HEK293 (cell line): Measurements from ENCODE around the gene SHMT2.

ENCODE experiments used
- CTCF ChIA-PET: fragments of 350-600 bp; formaldehyde crosslinking; extraction: SDS; loops from one replicate; lab custom pipeline; 2021; ENCODE audit warnings: antibody characterized with exemption; lab: Yijun Ruan, JAX
- POLR2A ChIA-PET: fragments of 300-600 bp; formaldehyde crosslinking; extraction: SDS; loops from one replicate; lab custom pipeline; 2020; ENCODE audit warnings: antibody characterized with exemption, inconsistent platforms; lab: Yijun Ruan, JAX
- H3K27ac ChIP-seq: fragments of 200-500 bp; sonication (Bioruptor generic); 2 replicates; pipeline ENCODE4 v1.5.1; 2014; ENCODE audit warnings: low read depth, low read length, control low read depth, inconsistent platforms; ENCODE audit errors: extremely low read depth
- H3K36me3 ChIP-seq, 2 experiments: fragments of 200-500 bp in 1 of 2; sonication (Bioruptor generic) in 1 of 2; 1 replicate in 1 of 2; 2 replicates in 1 of 2; pipeline ENCODE4 v1.5.1; 2014 to 2017; ENCODE audit warnings: inconsistent platforms in 2 of 2, low read length in 2 of 2; ENCODE audit not compliant: control insufficient read depth in 2 of 2, insufficient read depth in 1 of 2
- H3K4me1 ChIP-seq: fragments of 200-500 bp; sonication (Bioruptor generic); 2 replicates; pipeline ENCODE4 v1.5.1; 2014; ENCODE audit warnings: mild to moderate bottlenecking, low read length, inconsistent platforms; ENCODE audit not compliant: control insufficient read depth, insufficient read depth
- H3K4me3 ChIP-seq: 2 replicates; pipeline ENCODE4 v1.5.1; 2011; ENCODE audit warnings: low read depth, mild to moderate bottlenecking, control low read depth, low read length, moderate library complexity
- H3K9me3 ChIP-seq: fragments of 200-500 bp; sonication (Bioruptor generic); 2 replicates; pipeline ENCODE4 v1.5.1; 2014; ENCODE audit warnings: low read depth, low read length, inconsistent platforms; ENCODE audit not compliant: control insufficient read depth, insufficient read depth
- ATF2 ChIP-seq: fragments of 450-650 bp; formaldehyde crosslinking; IDR thresholded peaks from 2 replicates; pipeline ENCODE4 v1.5.1; 2016; ENCODE audit warnings: missing biosample characterization, missing genetic modification characterization, low read depth
- EGR2 ChIP-seq: fragments of 450-650 bp; formaldehyde crosslinking; IDR thresholded peaks from 2 replicates; pipeline ENCODE4 v1.5.1; 2016; ENCODE audit warnings: low read depth, missing biosample characterization, missing genetic modification characterization
- SCRT2 ChIP-seq: fragments of 450-650 bp; formaldehyde crosslinking; IDR thresholded peaks from 2 replicates; pipeline ENCODE4 v1.5.1; 2016; ENCODE audit warnings: missing biosample characterization, missing genetic modification characterization
- ZFHX2 ChIP-seq: fragments of 450-650 bp; formaldehyde crosslinking; conservative IDR thresholded peaks from 2 replicates; pipeline ENCODE4 v1.5.1; 2016; ENCODE audit warnings: missing biosample characterization, missing genetic modification characterization
- ZNF202 ChIP-seq: fragments of 450-650 bp; formaldehyde crosslinking; IDR thresholded peaks from 2 replicates; pipeline ENCODE4 v1.5.1; 2016; ENCODE audit warnings: missing biosample characterization, missing genetic modification characterization, borderline replicate concordance
- ZNF624 ChIP-seq: fragments of 450-650 bp; formaldehyde crosslinking; IDR thresholded peaks from 2 replicates; pipeline ENCODE4 v1.5.1; 2017; ENCODE audit warnings: missing biosample characterization, missing genetic modification characterization
- ZNF654 ChIP-seq: fragments of 450-650 bp; formaldehyde crosslinking; IDR thresholded peaks from 2 replicates; pipeline ENCODE4 v1.5.1; 2016; ENCODE audit warnings: low read depth, missing biosample characterization, missing genetic modification characterization
- ZNF791 ChIP-seq: fragments of 450-650 bp; formaldehyde crosslinking; IDR thresholded peaks from 2 replicates; pipeline ENCODE4 v1.5.1; 2016; ENCODE audit warnings: missing biosample characterization, missing genetic modification characterization
- ZSCAN18 ChIP-seq: fragments of 450-650 bp; formaldehyde crosslinking; IDR thresholded peaks from 2 replicates; pipeline ENCODE4 v1.5.1; 2016; ENCODE audit warnings: missing biosample characterization, missing genetic modification characterization
- ZXDB ChIP-seq: fragments of 450-650 bp; formaldehyde crosslinking; IDR thresholded peaks from 2 replicates; pipeline ENCODE4 v1.5.1; 2016; ENCODE audit warnings: missing biosample characterization, missing genetic modification characterization
- TF ChIP-seq, protein P1 (sequence below): fragments of 450-650 bp; formaldehyde crosslinking; IDR thresholded peaks from 2 replicates; pipeline ENCODE4 v1.5.1; 2017; ENCODE audit warnings: missing biosample characterization, mild to moderate bottlenecking, missing genetic modification characterization, moderate library complexity

SHMT2 gene

DNA sequence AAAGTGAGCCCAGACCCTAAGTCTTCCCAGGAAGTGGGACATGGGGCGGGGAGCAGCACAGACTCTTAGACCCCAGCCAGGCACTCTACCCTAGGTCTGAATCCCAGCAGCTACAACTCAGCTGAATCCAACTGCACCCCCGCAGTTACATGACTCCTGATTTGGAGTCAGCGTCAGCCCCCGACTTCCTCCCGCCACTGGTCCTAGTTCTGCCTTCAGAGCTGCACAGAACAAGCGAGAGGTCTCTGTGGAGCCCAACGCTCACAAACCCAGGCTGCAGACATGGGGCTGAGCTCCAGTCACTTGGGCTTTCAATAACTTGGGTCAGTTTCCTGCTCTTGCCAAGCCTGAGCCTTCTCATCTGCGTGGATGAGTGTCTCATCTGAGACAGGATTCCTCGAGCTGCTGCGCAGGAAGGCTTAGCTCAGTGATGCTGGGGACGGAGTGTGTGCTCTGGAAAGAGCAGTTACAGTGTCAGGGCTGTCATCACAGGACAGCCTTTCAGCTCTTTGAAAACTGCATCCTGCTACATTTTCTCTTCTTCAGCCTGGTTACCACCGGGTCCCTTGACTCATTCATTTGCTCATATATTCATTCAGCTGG is 43.5 kb upstream of the SHMT2 start:
- POLR2A ChIA-PET, result interaction anchor here (0.7 kb wide), 1 partner anchor 120 kb away, joined by 3 read pairs; no protein-coding TSS in a partner anchor
- no peaks in the 10 kb centered on the region for H3K4me1 ChIP-seq

DNA sequence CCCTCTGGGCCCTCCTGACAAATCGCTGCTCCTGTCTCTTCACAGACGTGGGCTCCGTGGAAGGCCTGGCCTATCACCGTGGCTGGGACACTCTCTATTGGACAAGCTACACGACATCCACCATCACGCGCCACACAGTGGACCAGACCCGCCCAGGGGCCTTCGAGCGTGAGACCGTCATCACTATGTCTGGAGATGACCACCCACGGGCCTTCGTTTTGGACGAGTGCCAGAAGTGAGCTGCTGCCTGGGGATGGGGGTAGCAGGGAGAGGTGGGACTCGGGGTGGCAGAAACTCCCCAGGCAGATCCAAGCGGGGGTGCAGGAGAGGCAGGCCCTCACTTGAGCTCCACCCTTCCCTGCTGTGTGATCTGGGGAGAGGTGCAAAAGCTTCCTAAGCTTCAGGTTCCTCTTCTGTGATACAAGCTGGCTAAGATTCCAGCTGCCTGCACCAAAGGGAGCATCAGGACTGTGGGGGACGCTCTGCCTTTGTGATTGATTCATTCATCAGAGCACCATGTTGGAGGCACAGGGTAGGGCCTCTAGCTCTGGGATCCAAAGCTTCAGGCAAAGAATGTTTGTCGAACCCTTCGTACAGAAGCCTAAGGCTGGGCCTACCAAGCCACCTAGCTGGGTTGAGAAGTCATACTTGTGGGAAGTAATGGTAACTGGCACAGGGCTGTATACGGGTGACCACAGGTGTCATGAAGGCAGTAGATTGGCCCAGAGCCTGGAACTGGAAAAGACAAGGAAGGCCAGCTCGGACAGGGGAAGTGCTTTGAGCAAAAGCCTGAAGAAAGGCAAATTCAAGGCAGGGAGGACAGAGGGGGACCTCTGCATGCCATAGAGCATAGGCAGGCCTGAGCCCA is 42.1 kb upstream of the SHMT2 start:
- POLR2A ChIA-PET, result no interaction called here
- CTCF ChIA-PET, result interaction anchor here (0.5 to 10.4 kb wide), 8 partner anchors 9 to 185 kb away, joined by 3 to 141 read pairs (median 4); partner anchors contain the start of genes LRP1 and STAT6

More for the DNA sequence above, 43.5 kb upstream of the SHMT2 start:
- H3K27ac ChIP-seq, result no peak overlapping the region
- no peak for TF ChIP-seq ZNF624 (tag by site-specific recombination)
- TF ChIP-seq ZSCAN18, result no peak
- TF ChIP-seq, protein P1, sequence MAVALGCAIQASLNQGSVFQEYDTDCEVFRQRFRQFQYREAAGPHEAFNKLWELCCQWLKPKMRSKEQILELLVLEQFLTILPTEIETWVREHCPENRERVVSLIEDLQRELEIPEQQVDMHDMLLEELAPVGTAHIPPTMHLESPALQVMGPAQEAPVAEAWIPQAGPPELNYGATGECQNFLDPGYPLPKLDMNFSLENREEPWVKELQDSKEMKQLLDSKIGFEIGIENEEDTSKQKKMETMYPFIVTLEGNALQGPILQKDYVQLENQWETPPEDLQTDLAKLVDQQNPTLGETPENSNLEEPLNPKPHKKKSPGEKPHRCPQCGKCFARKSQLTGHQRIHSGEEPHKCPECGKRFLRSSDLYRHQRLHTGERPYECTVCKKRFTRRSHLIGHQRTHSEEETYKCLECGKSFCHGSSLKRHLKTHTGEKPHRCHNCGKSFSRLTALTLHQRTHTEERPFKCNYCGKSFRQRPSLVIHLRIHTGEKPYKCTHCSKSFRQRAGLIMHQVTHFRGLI (tag by site-specific recombination), result peak; percentile 51; the same call in 1 of the 2 replicates
- no peak for TF ChIP-seq ATF2 (tag by site-specific recombination)
- no peaks in the 10 kb centered on the region for H3K9me3 ChIP-seq
- no peak overlapping the region for H3K4me3 ChIP-seq
- CTCF ChIA-PET, result interaction anchor here (0.6 to 10.4 kb wide), 10 partner anchors 14 to 1192 kb away, joined by 3 to 141 read pairs (median 4); partner anchors contain the start of genes LRP1 and STAT6
- H3K36me3 ChIP-seq, result peaks cover 0 to 85% of the 10 kb centered on the region in 2 experiments; a peak in 1 of 3 replicates

GRCh38 chr12:57188090-57188425 is 41.5 kb upstream of the SHMT2 start:
- Histone ChIP-seq H3K4me1 (no peaks in the 10 kb centered on the region), H3K4me3 (no peak overlapping the region), H3K27ac (no peak overlapping the region), H3K9me3 (no peaks in the 10 kb centered on the region), H3K36me3 (peaks cover 9 to 100% of the 10 kb centered on the region in 2 experiments; a peak in 2 of 3 replicates)
- POLR2A ChIA-PET, result no interaction called here
- TF ChIP-seq EGR2 (peak; percentile 42), ZNF791 (tag by site-specific recombination) (no peak), ZFHX2 (tag by site-specific recombination) (peak; percentile 48), ZNF202 (tag by site-specific recombination) (no peak)
- TF ChIP-seq, all 188 proteins: peak for 2
- CTCF ChIA-PET, result interaction anchor here (0.6 to 10.4 kb wide), 7 partner anchors 9 to 186 kb away, joined by 3 to 141 read pairs (median 5); partner anchors contain the start of gene LRP1

More for the DNA sequence above, 42.1 kb upstream of the SHMT2 start:
- no peaks in the 10 kb centered on the region for H3K4me1 ChIP-seq
- TF ChIP-seq ZFHX2 (tag by site-specific recombination) (peak; percentile 34), SCRT2 (tag by site-specific recombination) (peak; percentile 41; the same call in 1 of the 2 replicates), ZXDB (tag by site-specific recombination) (no peak), ZNF654 (tag by site-specific recombination) (no peak)
- H3K4me3 ChIP-seq, result no peak overlapping the region
- H3K27ac ChIP-seq, result no peak overlapping the region
- peaks cover 9 to 94% of the 10 kb centered on the region in 2 experiments; a peak in 2 of 3 replicates for H3K36me3 ChIP-seq
- no peaks in the 10 kb centered on the region for H3K9me3 ChIP-seq
